NCI-H446 (cell line): ENCODE data around the gene DCAF6.
A peak's percentile ranks its signal among the peaks of the same experiment; 100 is the strongest.

Experiments used
- DNase-seq, 2 experiments: peaks; one replicate each; lab custom pipeline; 2025; lab: John Stamatoyannopoulos, UW

DCAF6 gene

GRCh38 chr1:168101336-168101735 lies 164.9 kb downstream of the DCAF6 start:
- no peak for DNase-seq

GRCh38 chr1:168102487-168102886 lies 166.0 kb downstream of the DCAF6 start:
- no peak for DNase-seq

- DNase-seq: no peak
These were observed 168.1 kb downstream of the DCAF6 start for GRCh38 chr1:168104535-168104934.

- DNase-seq: no peak
These were observed 169.4 kb downstream of the DCAF6 start for GRCh38 chr1:168105846-168106245.

GRCh38 chr1:168106274-168106673 lies 169.8 kb downstream of the DCAF6 start:
- DNase-seq: no peak

- DNase-seq: no peak
These were observed 174.5 kb downstream of the DCAF6 start for GRCh38 chr1:168110896-168111545.

- peak; percentile 46 to 86 for DNase-seq
These were observed 176.3 kb downstream of the DCAF6 start for GRCh38 chr1:168112673-168113305.

- DNase-seq: no peak
These were observed 178.4 kb downstream of the DCAF6 start for GRCh38 chr1:168114845-168115244.

GRCh38 chr1:168116327-168116799 lies 179.9 kb downstream of the DCAF6 start:
- no peak for DNase-seq

GRCh38 chr1:168119750-168120149 lies 183.3 kb downstream of the DCAF6 start:
- DNase-seq: no peak

- DNase-seq: peak; percentile 84 to 86
These were observed 185.0 kb downstream of the DCAF6 start for GRCh38 chr1:168121401-168122011.

- DNase-seq: no peak
These were observed 188.6 kb downstream of the DCAF6 start for GRCh38 chr1:168125051-168125450.
